CD14-positive monocyte (primary cell): ENCODE results near the gene CMSS1. TPM values are rescaled to one million over a fixed set of nuclear protein-coding genes. Genes with fewer than 3 reads are reported as not detected.

Source experiments
- DNase-seq, 3 donors: peaks; one replicate each; pipeline ENCODE4 v3.0.0-alpha.2; 2011 to 2022
- H2AFZ ChIP-seq: 2 replicates; pipeline ENCODE4 v1.6.0; 2012; ENCODE audit warnings: mild to moderate bottlenecking, low read depth, low read length, inconsistent platforms; ENCODE audit not compliant: insufficient read depth, poor library complexity, severe bottlenecking
- H3K27ac ChIP-seq, 2 donors: 1 replicate in 1 of 2; 2 replicates in 1 of 2; pipeline ENCODE4 v1.5.1; 2012 to 2013; ENCODE audit warnings: low read length in 2 of 2, control low read depth in 1 of 2, inconsistent platforms in 1 of 2, low read depth in 1 of 2, mild to moderate bottlenecking in 1 of 2
- H3K27me3 ChIP-seq, 2 donors: one replicate each; pipeline versions ENCODE4 v1.6.0 to v1.6.1; 2011 to 2013; ENCODE audit warnings: low read length in 2 of 2; ENCODE audit not compliant: control insufficient read depth in 2 of 2, insufficient read depth in 2 of 2
- H3K36me3 ChIP-seq, 2 donors: replicated peaks in 1 of 2; 1 replicate in 1 of 2; 2 replicates in 1 of 2; pipeline versions ENCODE4 v1.5.1 to v1.6.1; 2012 to 2013; ENCODE audit warnings: low read length in 2 of 2, control low read depth in 1 of 2, inconsistent platforms in 1 of 2, mild to moderate bottlenecking in 1 of 2; ENCODE audit not compliant: insufficient read depth in 2 of 2, control insufficient read depth in 1 of 2
- H3K4me1 ChIP-seq, 2 donors: 1 replicate in 1 of 2; 2 replicates in 1 of 2; pipeline versions ENCODE4 v1.5.1 to v1.6.1; 2012 to 2013; ENCODE audit warnings: low read length in 2 of 2, control low read depth in 1 of 2, inconsistent platforms in 1 of 2, mild to moderate bottlenecking in 1 of 2, moderate library complexity in 1 of 2; ENCODE audit not compliant: insufficient read depth in 2 of 2, control insufficient read depth in 1 of 2
- H3K4me2 ChIP-seq: replicated peaks from 2 replicates; pipeline ENCODE3; 2012; ENCODE audit warnings: low read length, moderate library complexity, mild to moderate bottlenecking; ENCODE audit not compliant: poor library complexity, severe bottlenecking; ENCODE audit errors: extremely low read depth
- H3K4me3 ChIP-seq, 3 experiments: fragments of 200-600 bp in 1 of 3; sonication (generic) in 1 of 3; replicated peaks in 1 of 3; 1 replicate in 2 of 3; 2 replicates in 1 of 3; pipeline ENCODE4 v1.5.1; 2011 to 2013; ENCODE audit warnings: low read length in 3 of 3, mild to moderate bottlenecking in 3 of 3, control low read depth in 2 of 3, low read depth in 2 of 3, inconsistent platforms in 1 of 3, moderate library complexity in 1 of 3
- H3K79me2 ChIP-seq: 2 replicates; pipeline ENCODE4 v1.6.0; 2012; ENCODE audit warnings: mild to moderate bottlenecking, control low read depth, inconsistent platforms, low read length, moderate library complexity; ENCODE audit not compliant: insufficient read depth
- H3K9ac ChIP-seq: 2 replicates; pipeline ENCODE4 v1.6.0; 2017; ENCODE audit warnings: low read length, mild to moderate bottlenecking; ENCODE audit not compliant: insufficient read depth, poor library complexity, severe bottlenecking
- H3K9me3 ChIP-seq, 2 donors: replicated peaks in 1 of 2; 1 replicate in 1 of 2; 2 replicates in 1 of 2; pipeline versions ENCODE4 v1.5.1 to v1.6.1; 2012 to 2013; ENCODE audit warnings: low read length in 2 of 2, control low read depth in 1 of 2; ENCODE audit not compliant: control insufficient read depth in 1 of 2, insufficient read depth in 1 of 2
- H4K20me1 ChIP-seq: 2 replicates; pipeline ENCODE4 v1.6.0; 2012; ENCODE audit warnings: mild to moderate bottlenecking, low read length, control low read depth, moderate library complexity; ENCODE audit not compliant: insufficient read depth
- H3K27ac Mint-ChIP-seq, 7 donors: one replicate each; pipeline ENCODE4 v1.8.0; 2020; ENCODE audit warnings: mild to moderate bottlenecking in 7 of 7, mixed read lengths in 7 of 7, moderate library complexity in 6 of 7, inconsistent platforms in 2 of 7
- H3K27me3 Mint-ChIP-seq, 3 donors: one replicate each; pipeline ENCODE4 v1.8.0; 2021 to 2022; ENCODE audit warnings: low read depth in 3 of 3, mild to moderate bottlenecking in 3 of 3, mixed read lengths in 3 of 3, moderate library complexity in 3 of 3, inconsistent platforms in 1 of 3
- H3K36me3 Mint-ChIP-seq, 2 donors: one replicate each; pipeline ENCODE4 v1.8.0; 2020; ENCODE audit warnings: mixed read lengths in 2 of 2, inconsistent platforms in 1 of 2, mild to moderate bottlenecking in 1 of 2
- H3K4me1 Mint-ChIP-seq: one replicate; pipeline ENCODE4 v1.8.0; 2020; ENCODE audit warnings: mild to moderate bottlenecking, mixed read lengths
- H3K4me3 Mint-ChIP-seq, 2 donors: one replicate each; pipeline ENCODE4 v1.8.0; 2020; ENCODE audit warnings: mild to moderate bottlenecking in 2 of 2, mixed read lengths in 2 of 2, moderate library complexity in 1 of 2
- H3K9me3 Mint-ChIP-seq, 7 donors: one replicate each; pipeline ENCODE4 v1.8.0; 2020 to 2022; ENCODE audit warnings: mixed read lengths in 7 of 7, mild to moderate bottlenecking in 6 of 7, moderate library complexity in 6 of 7, inconsistent platforms in 2 of 7
- CTCF ChIP-seq: fragments of 200-600 bp; IDR thresholded peaks from one replicate; pipeline ENCODE4 v1.8.0; 2022; ENCODE audit warnings: antibody characterized with exemption, mild to moderate bottlenecking
- WGBS: methylation state at CpG from one replicate; pipeline ENCODE4 v1.1.5; 2013; ENCODE audit warnings: missing lambda C conversion rate; ENCODE audit not compliant: insufficient coverage; 5-methylcytosine and 5-hydroxymethylcytosine counted together
- intact Hi-C, 2 donors: fragments of 100-400 bp; cut with micrococcal nuclease; formaldehyde crosslinking; loops; one replicate each; pipeline versions ENCODE4 v1.15.0 to v1.15.1; 2023
- polyA plus RNA-seq, 3 donors: library from polyadenylated mRNA; depleted of rRNA in 1 of 3; unstranded in 2 of 3; stranded (reverse) in 1 of 3; fragments of 300-500 nt in 2 of 3; fragments of >200 nt in 1 of 3; fragmentation: Illumina TruSeq in 2 of 3; gene quantifications; 1 replicate in 2 of 3; 2 replicates in 1 of 3; pipeline ENCODE4 v1.2.3, GENCODE V29; 2012 to 2021

The CMSS1 gene
- polyA plus RNA-seq, 3 donors, result 1.1 to 3.6 (median 2.2) TPM

GRCh38 chr3:100225193-100225592, 407.5 kb downstream of the CMSS1 start:
- Mint-ChIP-seq H3K27me3 (peaks cover 0 to 2% (median 2%) of the 10 kb centered on the region in 3 donors), H3K4me3 (no peak overlapping the region), H3K4me1 (no peaks in the 10 kb centered on the region), H3K27ac (peak overlapping the region in 1 of 7 donors; percentile 60), H3K9me3 (peaks cover 2 to 15% (median 9%) of the 10 kb centered on the region in 7 donors), H3K36me3 (no peaks in the 10 kb centered on the region)
- Histone ChIP-seq H3K4me3 (no peak overlapping the region), H3K27ac (no peak overlapping the region), H3K36me3 (no peaks in the 10 kb centered on the region), H4K20me1 (no peaks in the 10 kb centered on the region), H3K9me3 (peaks cover 0 to 5% of the 10 kb centered on the region in 2 donors), H3K27me3 (no peaks in the 10 kb centered on the region), H3K4me1 (no peaks in the 10 kb centered on the region), H3K9ac (no peak overlapping the region), H3K79me2 (no peaks in the 10 kb centered on the region), H2AFZ (no peak overlapping the region), H3K4me2 (no peak overlapping the region)
- DNase-seq, result no peak
- 98% methylated on average over 25 of the region's 26 CpGs for WGBS
- intact Hi-C loops, result no loop called here
- no peak for TF ChIP-seq CTCF

- H3K4me2 ChIP-seq, result no peak overlapping the region
- no peak overlapping the region for H2AFZ ChIP-seq
- no peaks in the 10 kb centered on the region for H3K4me1 ChIP-seq
- no peak for TF ChIP-seq CTCF
- intact Hi-C loops, result no loop called here
- H4K20me1 ChIP-seq, result no peaks in the 10 kb centered on the region
- WGBS, result 91% methylated on average over 7 of the region's 8 CpGs
- no peak overlapping the region for H3K4me3 Mint-ChIP-seq
- H3K36me3 ChIP-seq, result no peaks in the 10 kb centered on the region
- peaks cover 0 to 2% (median 2%) of the 10 kb centered on the region in 3 donors for H3K27me3 Mint-ChIP-seq
- H3K36me3 Mint-ChIP-seq, result no peaks in the 10 kb centered on the region
- DNase-seq, result no peak
- no peak overlapping the region for H3K27ac Mint-ChIP-seq
- no peak overlapping the region for H3K4me3 ChIP-seq
- H3K9ac ChIP-seq, result no peak overlapping the region
- H3K9me3 Mint-ChIP-seq, result peaks cover 2 to 18% (median 7%) of the 10 kb centered on the region in 7 donors
- peaks cover 0 to 5% of the 10 kb centered on the region in 2 donors for H3K9me3 ChIP-seq
- no peaks in the 10 kb centered on the region for H3K79me2 ChIP-seq
- H3K27me3 ChIP-seq, result no peaks in the 10 kb centered on the region
- no peak overlapping the region for H3K27ac ChIP-seq
- no peaks in the 10 kb centered on the region for H3K4me1 Mint-ChIP-seq
These were observed 408.2 kb downstream of the CMSS1 start for GRCh38 chr3:100225883-100226282.
